SK-N-MC (cell line): ENCODE measurements around the gene GP1BA.

Experiments used
- EZH2 ChIP-seq: fragments of 200-600 bp; sonication (generic); IDR thresholded peaks from one replicate; pipeline ENCODE4 v1.6.1; 2017; ENCODE audit warnings: antibody characterized with exemption
- FOXP2 ChIP-seq: optimal IDR thresholded peaks from 2 replicates; pipeline ENCODE3; 2011; ENCODE audit warnings: mild to moderate bottlenecking, moderate library complexity; ENCODE audit not compliant: insufficient read depth; ENCODE audit errors: extremely low read length, control extremely low read depth
- POLR2AphosphoS5 ChIP-seq: IDR thresholded peaks from 2 replicates; pipeline ENCODE4 v1.6.1; 2012; ENCODE audit warnings: mild to moderate bottlenecking, low read depth, low read length, borderline replicate concordance

- no peak for TF ChIP-seq EZH2
- no peak for TF ChIP-seq POLR2AphosphoS5
- no peak for TF ChIP-seq FOXP2
Measured at GRCh38 chr17:4947010-4947410, 14.9 kb downstream of the GP1BA start.
